ENCODE results near the gene ST6GALNAC4.

DNA sequence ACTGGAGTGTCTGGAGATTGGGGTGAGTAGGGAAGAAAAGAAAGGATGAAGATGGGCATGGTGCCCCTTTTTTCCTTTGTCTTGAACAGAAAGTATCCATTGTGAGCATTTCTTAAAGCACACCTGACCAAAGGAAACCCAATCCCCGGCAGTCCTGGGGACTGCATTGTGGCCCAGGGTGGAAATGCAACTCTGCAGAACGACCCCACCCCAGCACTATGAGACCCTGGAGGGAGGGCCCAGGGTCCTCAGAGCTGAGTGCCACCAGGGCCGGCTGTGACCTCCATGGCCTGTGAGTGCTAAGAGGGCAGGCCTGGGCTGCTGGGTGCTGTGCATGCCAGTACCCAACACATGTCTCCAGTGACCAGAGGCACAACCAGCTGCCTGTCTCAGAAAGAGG, 45.4 kb upstream of the ST6GALNAC4 start:
- TF ChIP-seq CTCF (IDR thresholded peaks at IDR 0.05) = no peak
- no peak for TF ChIP-seq POLR2A (IDR thresholded peaks at IDR 0.05)

Measured in esophagus squamous epithelium (tissue), 4 donors.